H1 (cell line): ENCODE measurements around the gene SLC6A19. TPM values are rescaled to one million over a fixed set of nuclear protein-coding genes. Genes with fewer than 3 reads are reported as not detected.

Experiments used
- CTCF ChIA-PET: fragments of 300-600 bp; sonication (Branson Sonifier 250); formaldehyde crosslinking; loops from one replicate; lab custom pipeline; 2021; ENCODE audit not compliant: partially characterized antibody; lab: Charles Lee
- POLR2A ChIA-PET: fragments of 300-600 bp; sonication (Branson Sonifier 250); formaldehyde crosslinking; loops from one replicate; lab custom pipeline; 2021; ENCODE audit warnings: inconsistent platforms; ENCODE audit not compliant: partially characterized antibody; lab: Charles Lee
- DNase-seq, 2 experiments: peaks; one replicate each; pipeline versions ENCODE4 v3.0.0 to v3.0.0-alpha.2; 2010 to 2022; ENCODE audit warnings: low spot score in 2 of 2, low read depth in 1 of 2, mixed read lengths in 1 of 2
- FAIRE-seq: peaks from 2 replicates; lab custom pipeline; 2011; peaks lifted over from hg19 to GRCh38; lab: Jason Lieb, UNC
- H2AFZ ChIP-seq: 2 replicates; pipeline ENCODE4 v1.8.1; 2012; ENCODE audit warnings: low read length, inconsistent platforms
- H2AK5ac ChIP-seq: 2 replicates; pipeline ENCODE4 v1.6.1; 2013; ENCODE audit warnings: low read depth, low read length
- H2BK120ac ChIP-seq: replicated peaks from 2 replicates; pipeline ENCODE3; 2013; ENCODE audit warnings: low read depth, low read length, inconsistent platforms
- H2BK12ac ChIP-seq: 2 replicates; pipeline ENCODE4 v1.6.1; 2013; ENCODE audit warnings: low read depth, low read length
- H2BK15ac ChIP-seq: 2 replicates; pipeline ENCODE4 v1.6.1; 2013; ENCODE audit warnings: low read length
- H2BK20ac ChIP-seq: 2 replicates; pipeline ENCODE4 v1.6.1; 2013; ENCODE audit warnings: low read length
- H2BK5ac ChIP-seq: 2 replicates; pipeline ENCODE4 v1.6.1; 2013; ENCODE audit warnings: low read depth, low read length
- H3K14ac ChIP-seq: 2 replicates; pipeline ENCODE4 v1.6.1; 2013; ENCODE audit warnings: inconsistent platforms; ENCODE audit not compliant: insufficient read length
- H3K18ac ChIP-seq: 2 replicates; pipeline ENCODE4 v1.6.1; 2013; ENCODE audit warnings: low read length; ENCODE audit errors: extremely low read depth
- H3K23ac ChIP-seq: 2 replicates; pipeline ENCODE4 v1.6.1; 2013; ENCODE audit warnings: inconsistent platforms; ENCODE audit not compliant: insufficient read length
- H3K23me2 ChIP-seq: 2 replicates; pipeline ENCODE4 v1.6.1; 2013; ENCODE audit warnings: low read depth, low read length
- H3K27ac ChIP-seq: 2 replicates; pipeline ENCODE4 v1.6.1; 2011; ENCODE audit warnings: low read depth, low read length, inconsistent platforms
- H3K27me3 ChIP-seq, 4 experiments: replicated peaks in 1 of 4; 1 replicate in 1 of 4; 2 replicates in 3 of 4; pipeline versions ENCODE4 v1.6.1 to v1.8.1; 2011 to 2013; ENCODE audit warnings: low read length in 3 of 4, mild to moderate bottlenecking in 3 of 4, inconsistent platforms in 2 of 4, mixed read lengths in 2 of 4, moderate library complexity in 1 of 4; ENCODE audit not compliant: control insufficient read depth in 3 of 4, insufficient read depth in 3 of 4; ENCODE audit errors: extremely low read depth in 1 of 4
- H3K36me3 ChIP-seq, 4 experiments: 2 replicates each; pipeline versions ENCODE4 v1.6.1 to v1.8.1; 2011 to 2013; ENCODE audit warnings: mild to moderate bottlenecking in 4 of 4, low read length in 3 of 4, moderate library complexity in 2 of 4, control low read depth in 1 of 4, inconsistent platforms in 1 of 4; ENCODE audit not compliant: insufficient read depth in 4 of 4, control insufficient read depth in 2 of 4
- H3K4ac ChIP-seq: replicated peaks from 2 replicates; pipeline ENCODE3; 2013; ENCODE audit warnings: low read length, low read depth, mixed read lengths, inconsistent platforms; ENCODE audit not compliant: insufficient read length
- H3K4me1 ChIP-seq, 4 experiments: replicated peaks in 1 of 4; 1 replicate in 1 of 4; 2 replicates in 3 of 4; pipeline versions ENCODE4 v1.6.1 to v1.8.1; 2011 to 2013; ENCODE audit warnings: low read length in 3 of 4, inconsistent platforms in 2 of 4, mixed read lengths in 1 of 4; ENCODE audit not compliant: insufficient read depth in 4 of 4, control insufficient read depth in 3 of 4
- H3K4me2 ChIP-seq, 2 experiments: 2 replicates each; pipeline versions ENCODE4 v1.6.1 to v1.8.1; 2011 to 2013; ENCODE audit warnings: low read depth in 2 of 2, low read length in 2 of 2, control low read depth in 1 of 2, inconsistent platforms in 1 of 2, mild to moderate bottlenecking in 1 of 2; ENCODE audit not compliant: insufficient read depth in 1 of 2
- H3K4me3 ChIP-seq, 4 experiments: fragments of 200-600, 300-600 bp in 1 of 4; sonication (generic), shearing (Covaris generic), sonication (Bioruptor Twin) in 1 of 4; 2 replicates each; pipeline versions ENCODE4 v1.5.1 to v1.8.1; 2011 to 2016; ENCODE audit warnings: low read length in 4 of 4, low read depth in 3 of 4, control low read depth in 2 of 4, inconsistent platforms in 2 of 4, mild to moderate bottlenecking in 2 of 4, mixed read lengths in 1 of 4, moderate library complexity in 1 of 4; ENCODE audit not compliant: insufficient read depth in 2 of 4; ENCODE audit errors: extremely low read depth in 1 of 4
- H3K56ac ChIP-seq: replicated peaks from 2 replicates; pipeline ENCODE3; 2013; ENCODE audit warnings: low read depth, mild to moderate bottlenecking, mixed read lengths, low read length, inconsistent platforms; ENCODE audit not compliant: insufficient read length
- H3K79me1 ChIP-seq: 2 replicates; pipeline ENCODE4 v1.6.1; 2013; ENCODE audit warnings: low read depth, low read length, control low read depth
- H3K79me2 ChIP-seq, 2 experiments: 2 replicates each; pipeline versions ENCODE4 v1.6.1 to v1.8.1; 2012 to 2013; ENCODE audit warnings: low read length in 2 of 2, mild to moderate bottlenecking in 2 of 2, inconsistent platforms in 1 of 2; ENCODE audit not compliant: insufficient read depth in 2 of 2, control insufficient read depth in 1 of 2
- H3K9ac ChIP-seq, 4 experiments: replicated peaks in 1 of 4; 1 replicate in 1 of 4; 2 replicates in 3 of 4; pipeline versions ENCODE4 v1.6.1 to v1.8.1; 2011 to 2013; ENCODE audit warnings: low read depth in 3 of 4, low read length in 3 of 4, control low read depth in 2 of 4, mild to moderate bottlenecking in 2 of 4, moderate library complexity in 2 of 4, inconsistent platforms in 1 of 4; ENCODE audit errors: extremely low read depth in 1 of 4
- H3K9me3 ChIP-seq, 2 experiments: 2 replicates each; pipeline versions ENCODE4 v1.6.1 to v1.8.1; 2012 to 2013; ENCODE audit warnings: mild to moderate bottlenecking in 2 of 2, moderate library complexity in 2 of 2, control low read depth in 1 of 2, inconsistent platforms in 1 of 2, low read depth in 1 of 2, low read length in 1 of 2, mixed read lengths in 1 of 2; ENCODE audit not compliant: insufficient read depth in 2 of 2
- H4K20me1 ChIP-seq, 2 experiments: replicated peaks in 1 of 2; 2 replicates each; pipeline versions ENCODE3 to v1.8.1; 2011 to 2013; ENCODE audit warnings: inconsistent platforms in 2 of 2, low read length in 2 of 2, mild to moderate bottlenecking in 1 of 2; ENCODE audit not compliant: insufficient read depth in 2 of 2, control insufficient read depth in 1 of 2
- H4K5ac ChIP-seq: 2 replicates; pipeline ENCODE4 v1.6.1; 2013; ENCODE audit warnings: low read length, low read depth, mixed read lengths, inconsistent platforms; ENCODE audit not compliant: insufficient read length
- H4K8ac ChIP-seq: 2 replicates; pipeline ENCODE4 v1.8.0; 2013; ENCODE audit warnings: mild to moderate bottlenecking, moderate library complexity, low read length, inconsistent platforms; ENCODE audit not compliant: insufficient read depth; ENCODE audit errors: extremely low read depth
- H4K91ac ChIP-seq: replicated peaks from 2 replicates; pipeline ENCODE3; 2013; ENCODE audit warnings: low read length, mixed read lengths, inconsistent platforms; ENCODE audit not compliant: insufficient read length
- BRCA1 ChIP-seq: IDR thresholded peaks from 2 replicates; pipeline ENCODE4 v1.6.1; 2012; ENCODE audit warnings: low read depth, low read length, improper control_type of control experiment
- CREB1 ChIP-seq: IDR thresholded peaks from 2 replicates; pipeline ENCODE4 v1.6.1; 2012; ENCODE audit warnings: inconsistent platforms
- EP300 ChIP-seq, 2 experiments: IDR thresholded peaks; 1 replicate in 1 of 2; 2 replicates in 1 of 2; pipeline ENCODE4 v1.6.1; 2011 to 2012; ENCODE audit warnings: low read depth in 2 of 2, low read length in 2 of 2, mild to moderate bottlenecking in 2 of 2, borderline replicate concordance in 1 of 2, inconsistent platforms in 1 of 2, moderate library complexity in 1 of 2
- JUND ChIP-seq: IDR thresholded peaks from 2 replicates; pipeline ENCODE4 v1.6.1; 2011; ENCODE audit warnings: mild to moderate bottlenecking, improper control_type of control experiment, low read length
- KDM4A ChIP-seq: IDR thresholded peaks from one replicate; pipeline ENCODE4 v1.7.1; 2012; ENCODE audit warnings: low read depth, mild to moderate bottlenecking, moderate library complexity, low read length, inconsistent platforms; ENCODE audit not compliant: severe bottlenecking
- RBBP5 ChIP-seq: IDR thresholded peaks from 2 replicates; pipeline ENCODE4 v1.7.1; 2012; ENCODE audit warnings: low read depth, mild to moderate bottlenecking, inconsistent platforms, low read length, moderate library complexity, borderline replicate concordance
- SP1 ChIP-seq: IDR thresholded peaks from 2 replicates; pipeline ENCODE4 v1.6.1; 2011; ENCODE audit warnings: low read depth, low read length
- SP2 ChIP-seq: IDR thresholded peaks from 2 replicates; pipeline ENCODE4 v1.6.1; 2012; ENCODE audit warnings: mild to moderate bottlenecking, low read length, inconsistent platforms
- TCF12 ChIP-seq: IDR thresholded peaks from 2 replicates; pipeline ENCODE4 v1.6.1; 2011; ENCODE audit warnings: low read depth, mild to moderate bottlenecking, low read length
- WGBS, 2 experiments: shearing (Covaris generic) in 1 of 2; methylation state at CpG; one replicate each; pipeline versions ENCODE4 v1.1.6 to v1.1.7; 2013 to 2015; ENCODE audit warnings: low lambda C conversion rate in 2 of 2, mixed read lengths in 2 of 2, inconsistent platforms in 1 of 2, low coverage in 1 of 2, missing lambda C conversion rate in 1 of 2; ENCODE audit not compliant: insufficient replicate concordance in 2 of 2, insufficient coverage in 1 of 2, insufficient read length in 1 of 2; ENCODE audit errors: extremely low coverage in 1 of 2, missing lambda C conversion rate in 1 of 2; 5-methylcytosine and 5-hydroxymethylcytosine counted together
- polyA plus RNA-seq, 7 experiments: library from polyadenylated mRNA; depleted of rRNA in 3 of 7; stranded (reverse) in 5 of 7; unstranded in 2 of 7; fragments of >200 nt in 5 of 7; fragments of 200-250 nt in 2 of 7; gene quantifications; 1 replicate in 5 of 7; 2 replicates in 1 of 7; 4 replicates in 1 of 7; pipeline versions ENCODE4 v1.2.1 to v1.2.3, GENCODE V29; 2011 to 2013; ENCODE audit warnings: missing spikeins in 2 of 7, mixed read lengths in 2 of 7
- total RNA-seq: library from RNA; stranded (reverse); fragmentation: NEBNext Ultra II Directional; extraction: Animal tissue kit (Norgen Biotek cat#: 25700); gene quantifications from 2 replicates; pipeline ENCODE4 v1.2.1, GENCODE V29; 2021
- TF ChIP-seq, protein P1 (sequence below): IDR thresholded peaks from 2 replicates; pipeline ENCODE4 v1.6.1; 2012; ENCODE audit warnings: inconsistent platforms

SLC6A19 gene
- total and polyA plus RNA-seq, 2 of the 8 experiments (the other 6 are each of a cell fraction or from before 2014, with no cell fraction given): 0.02 TPM; not detected in 1

DNA sequence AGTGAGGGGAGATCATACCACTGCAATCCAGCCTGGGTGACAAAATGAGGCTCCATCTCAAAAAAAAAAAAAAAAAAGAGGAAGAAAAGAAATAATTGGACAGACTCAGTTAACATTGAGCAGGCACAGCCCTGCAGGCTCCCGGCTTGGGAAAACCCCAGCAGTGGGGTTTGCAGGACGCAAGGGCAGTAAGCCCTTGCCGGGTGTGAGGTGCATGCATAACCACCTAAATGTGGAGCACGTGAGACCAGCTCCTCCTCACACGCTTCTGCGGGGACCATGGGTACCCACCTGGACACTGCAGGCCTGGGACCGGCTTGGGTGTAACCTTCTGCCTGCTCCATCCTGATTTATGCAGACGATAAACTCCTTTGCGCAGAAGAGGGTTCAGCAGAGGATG, 19.0 kb downstream of the SLC6A19 start:
- POLR2A ChIA-PET: no interaction called here
- Histone ChIP-seq H2BK15ac (no peak overlapping the region), H2AK5ac (no peak overlapping the region), H3K4me3 (no peak overlapping the region), H4K5ac (no peak overlapping the region), H4K91ac (no peak overlapping the region), H3K56ac (no peak overlapping the region), H3K4me1 (peaks cover 0 to 2% (median 0%) of the 10 kb centered on the region in 4 experiments; a peak in 2 of 7 replicates), H2BK20ac (no peak overlapping the region), H3K18ac (no peak overlapping the region), H3K4me2 (no peak overlapping the region), H2BK5ac (no peak overlapping the region), H4K8ac (no peak overlapping the region), H3K27me3 (no peaks in the 10 kb centered on the region; a peak in 1 of 7 replicates), H2AFZ (no peak overlapping the region), H3K14ac (no peak overlapping the region), H4K20me1 (peaks cover 0 to 3% of the 10 kb centered on the region in 2 experiments), H3K79me2 (no peaks in the 10 kb centered on the region), H3K23ac (no peak overlapping the region), H3K4ac (no peak overlapping the region), H3K9me3 (peaks cover 0 to 6% of the 10 kb centered on the region in 2 experiments; a peak in 2 of 4 replicates), H2BK120ac (no peak overlapping the region), H3K27ac (no peak overlapping the region), H3K79me1 (no peaks in the 10 kb centered on the region), H2BK12ac (no peak overlapping the region), H3K9ac (no peak overlapping the region), H3K36me3 (no peaks in the 10 kb centered on the region), H3K23me2 (peaks cover 6% of the 10 kb centered on the region; the same call in 1 of the 2 replicates)
- 94% methylated on average over 9 of the region's 9 CpGs; no CpG with 5 or more reads in 1 of the 2 experiments for WGBS, 2 experiments
- FAIRE-seq (no peak), DNase-seq (no peak)
- CTCF ChIA-PET: interaction anchor here (0.6 to 1.3 kb wide), 2 partner anchors 9 to 64 kb away, joined by 3 read pairs; no protein-coding TSS in a partner anchor
- no peak for TF ChIP-seq KDM4A
- TF ChIP-seq, protein P1, sequence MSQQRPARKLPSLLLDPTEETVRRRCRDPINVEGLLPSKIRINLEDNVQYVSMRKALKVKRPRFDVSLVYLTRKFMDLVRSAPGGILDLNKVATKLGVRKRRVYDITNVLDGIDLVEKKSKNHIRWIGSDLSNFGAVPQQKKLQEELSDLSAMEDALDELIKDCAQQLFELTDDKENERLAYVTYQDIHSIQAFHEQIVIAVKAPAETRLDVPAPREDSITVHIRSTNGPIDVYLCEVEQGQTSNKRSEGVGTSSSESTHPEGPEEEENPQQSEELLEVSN: no peak
- TF ChIP-seq BRCA1: no peak
- TF ChIP-seq CREB1: no peak
- TF ChIP-seq RBBP5: no peak
- TF ChIP-seq SP1: no peak
- no peak for TF ChIP-seq TCF12
- no peak for TF ChIP-seq EP300 (IDR thresholded peaks at IDR 0.05; ENCODE audit: borderline replicate concordance in 1 of 2, low read depth in 2 of 2, low read length in 2 of 2)
- TF ChIP-seq SP2: no peak
- no peak for TF ChIP-seq JUND
